Astrocyte of the spinal cord (primary cell): ENCODE results near the gene HOXA4.
A peak's percentile ranks its signal among the peaks of the same experiment; 100 is the strongest.

Experiments used
- DNase-seq: peaks from one replicate; pipeline ENCODE4 v3.0.0; 2011; ENCODE audit warnings: low read depth, low spot score
- H3K4me3 ChIP-seq: 2 replicates; pipeline ENCODE4 v1.5.1; 2011; ENCODE audit warnings: low read depth, mild to moderate bottlenecking, low read length, moderate library complexity
- in situ Hi-C: cut with HindIII; loops from 2 replicates; pipeline ENCODE4 v1.10.0; 2017; ENCODE audit warnings: low sequenced_read_pairs
- TF ChIP-seq, protein P1 (sequence below): IDR thresholded peaks from 2 replicates; pipeline ENCODE4 v1.5.1; 2012; ENCODE audit warnings: low read depth, mild to moderate bottlenecking, low read length, inconsistent platforms

HOXA4 gene

DNA sequence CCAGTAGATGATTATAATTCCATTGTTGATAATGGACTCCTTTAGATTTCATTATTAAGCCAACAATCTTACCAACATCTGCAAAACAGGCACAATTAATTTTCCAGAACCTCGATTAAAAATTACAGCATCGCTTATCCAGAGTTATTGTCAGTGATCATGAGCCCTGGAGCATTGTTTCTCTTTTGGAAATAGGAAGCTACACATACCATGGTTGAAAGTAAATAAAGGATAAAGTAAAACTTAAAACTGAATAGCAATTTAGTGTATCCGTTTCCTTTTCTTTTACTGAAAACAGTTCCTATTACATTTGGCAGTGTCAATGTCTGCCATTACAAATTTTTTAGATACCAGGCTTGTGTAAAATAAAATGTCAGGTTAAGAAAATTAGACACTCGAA lies 18.2 kb downstream of the HOXA4 start:
- TF ChIP-seq, protein P1, sequence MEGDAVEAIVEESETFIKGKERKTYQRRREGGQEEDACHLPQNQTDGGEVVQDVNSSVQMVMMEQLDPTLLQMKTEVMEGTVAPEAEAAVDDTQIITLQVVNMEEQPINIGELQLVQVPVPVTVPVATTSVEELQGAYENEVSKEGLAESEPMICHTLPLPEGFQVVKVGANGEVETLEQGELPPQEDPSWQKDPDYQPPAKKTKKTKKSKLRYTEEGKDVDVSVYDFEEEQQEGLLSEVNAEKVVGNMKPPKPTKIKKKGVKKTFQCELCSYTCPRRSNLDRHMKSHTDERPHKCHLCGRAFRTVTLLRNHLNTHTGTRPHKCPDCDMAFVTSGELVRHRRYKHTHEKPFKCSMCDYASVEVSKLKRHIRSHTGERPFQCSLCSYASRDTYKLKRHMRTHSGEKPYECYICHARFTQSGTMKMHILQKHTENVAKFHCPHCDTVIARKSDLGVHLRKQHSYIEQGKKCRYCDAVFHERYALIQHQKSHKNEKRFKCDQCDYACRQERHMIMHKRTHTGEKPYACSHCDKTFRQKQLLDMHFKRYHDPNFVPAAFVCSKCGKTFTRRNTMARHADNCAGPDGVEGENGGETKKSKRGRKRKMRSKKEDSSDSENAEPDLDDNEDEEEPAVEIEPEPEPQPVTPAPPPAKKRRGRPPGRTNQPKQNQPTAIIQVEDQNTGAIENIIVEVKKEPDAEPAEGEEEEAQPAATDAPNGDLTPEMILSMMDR = no peak
- peak overlapping the region; percentile 89 for H3K4me3 ChIP-seq
- DNase-seq = peak; percentile 38
- in situ Hi-C loops = no loop called here

DNA sequence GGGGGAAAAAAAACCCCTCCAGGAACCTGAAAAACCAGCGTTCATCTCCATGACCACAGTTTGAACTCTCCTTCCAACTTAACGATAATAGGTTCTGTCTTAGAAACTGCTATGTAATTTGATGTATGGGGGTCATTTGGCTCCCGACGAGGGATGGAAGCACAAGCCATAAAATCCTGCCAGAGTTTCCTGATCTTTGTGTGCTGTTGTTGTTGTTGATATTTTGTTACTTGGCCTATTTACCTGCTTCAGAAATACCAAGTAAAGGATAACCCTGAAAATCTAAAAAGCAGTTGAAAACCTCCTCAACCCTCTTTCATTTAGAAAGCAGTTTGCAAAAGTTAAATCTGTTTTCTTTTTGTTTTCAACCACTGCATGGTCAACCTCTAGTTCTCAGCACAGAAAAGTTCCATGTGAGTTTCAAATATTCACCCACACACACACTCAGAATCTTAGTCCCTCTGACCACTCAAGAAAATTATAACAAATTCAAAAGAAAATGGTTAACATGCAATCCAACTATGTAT lies 18.7 kb downstream of the HOXA4 start:
- in situ Hi-C loops = no loop called here
- DNase-seq = no peak
- H3K4me3 ChIP-seq = peak overlapping the region; percentile 89
- TF ChIP-seq, protein P1 = no peak

DNA sequence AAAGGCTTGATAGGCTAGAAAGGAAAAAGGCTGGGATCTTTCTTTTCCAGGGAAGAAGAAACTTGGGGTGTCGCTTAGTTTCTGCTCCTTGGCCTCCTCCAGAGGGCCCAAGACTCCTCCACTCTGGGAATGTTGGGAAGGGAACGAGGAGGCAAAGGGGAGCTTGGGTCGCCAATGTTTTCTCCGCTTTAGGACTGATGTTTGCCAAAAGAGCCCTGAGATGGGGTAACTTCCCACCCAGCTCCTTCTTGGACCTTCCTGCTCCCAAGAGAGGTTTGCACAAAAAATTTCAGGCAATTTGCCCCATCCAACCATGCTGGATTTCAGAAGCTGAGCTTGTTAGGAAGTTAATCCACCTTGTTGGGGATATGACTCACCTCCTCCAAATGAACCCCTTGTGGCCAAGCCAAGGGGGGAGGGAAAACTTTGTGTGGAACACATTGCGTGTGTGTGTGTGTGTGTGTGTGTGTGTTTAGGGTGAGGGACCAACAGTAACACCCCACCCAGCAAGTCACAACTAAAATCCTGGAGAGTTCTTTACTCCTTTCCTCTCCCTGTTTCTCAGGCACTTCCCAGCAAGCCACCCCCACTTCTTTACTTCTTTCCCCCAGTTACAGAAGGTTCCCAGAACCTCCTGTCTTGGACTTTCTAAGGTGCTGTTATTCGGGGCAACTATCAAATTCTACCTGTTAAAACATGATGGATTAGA lies 19.4 kb downstream of the HOXA4 start:
- DNase-seq = peak; percentile 93
- in situ Hi-C loops = no loop called here
- TF ChIP-seq, protein P1 = no peak
- peak overlapping the region; percentile 89 for H3K4me3 ChIP-seq

- TF ChIP-seq, protein P1 = no peak
- peak; percentile 97 for DNase-seq
- in situ Hi-C loops = no loop called here
- peak overlapping the region; percentile 89 for H3K4me3 ChIP-seq
These were observed 20.1 kb downstream of the HOXA4 start for GRCh38 chr7:27110186-27111031.

GRCh38 chr7:27109466-27110185 lies 20.9 kb downstream of the HOXA4 start:
- peak overlapping the region; percentile 20 for H3K4me3 ChIP-seq
- DNase-seq = peak; percentile 40
- in situ Hi-C loops = no loop called here

More at GRCh38 chr7:27109466-27110185, 20.9 kb downstream of the HOXA4 start:
- TF ChIP-seq, protein P1 = no peak
